Activated CD4-positive, alpha-beta T cell treated with anti-CD3 and anti-CD28 coated beads, Interleukin-2, Interleukin-4, amounts not matched to agents 100 ng/mL and 50 ng/mL, durations not matched to agents 16 hours and 8 hours (primary cell): ENCODE results near the gene MAPKBP1.
A peak's percentile ranks its signal among the peaks of the same experiment; 100 is the strongest.

ENCODE experiments used
- DNase-seq: peaks from one replicate; pipeline ENCODE4 v3.0.0-alpha.2; 2020; ENCODE audit warnings: low spot score

Gene MAPKBP1

GRCh38 chr15:41809526-41810220 is 35.4 kb downstream of the MAPKBP1 start:
- DNase-seq, result no peak

- no peak for DNase-seq
Measured at GRCh38 chr15:41810651-41811431, 36.6 kb downstream of the MAPKBP1 start.

GRCh38 chr15:41811432-41812195 is 37.3 kb downstream of the MAPKBP1 start:
- DNase-seq, result peak; percentile 70

- DNase-seq, result no peak
Measured at GRCh38 chr15:41812820-41813375, 38.6 kb downstream of the MAPKBP1 start.

GRCh38 chr15:41813426-41813825 is 39.1 kb downstream of the MAPKBP1 start:
- no peak for DNase-seq

- DNase-seq, result no peak
Measured at GRCh38 chr15:41814534-41814933, 40.2 kb downstream of the MAPKBP1 start.

GRCh38 chr15:41816788-41817187 is 42.5 kb downstream of the MAPKBP1 start:
- no peak for DNase-seq

- DNase-seq, result no peak
Measured at GRCh38 chr15:41817327-41817726, 43.0 kb downstream of the MAPKBP1 start.

GRCh38 chr15:41817781-41818180 is 43.5 kb downstream of the MAPKBP1 start:
- no peak for DNase-seq

- DNase-seq, result no peak
Measured at GRCh38 chr15:41819455-41820050, 45.3 kb downstream of the MAPKBP1 start.

- no peak for DNase-seq
Measured at GRCh38 chr15:41820791-41821423, 46.6 kb downstream of the MAPKBP1 start.

- no peak for DNase-seq
Measured at GRCh38 chr15:41821831-41822230, 47.5 kb downstream of the MAPKBP1 start.

GRCh38 chr15:41822471-41822870 is 48.2 kb downstream of the MAPKBP1 start:
- no peak for DNase-seq

GRCh38 chr15:41822957-41823356 is 48.7 kb downstream of the MAPKBP1 start:
- DNase-seq, result no peak

GRCh38 chr15:41823502-41823901 is 49.2 kb downstream of the MAPKBP1 start:
- DNase-seq, result no peak

GRCh38 chr15:41824062-41824745 is 49.9 kb downstream of the MAPKBP1 start:
- DNase-seq, result no peak

- no peak for DNase-seq
Measured at GRCh38 chr15:41825145-41825544, 50.9 kb downstream of the MAPKBP1 start.

- no peak for DNase-seq
Measured at GRCh38 chr15:41825572-41826535, 51.6 kb downstream of the MAPKBP1 start.

GRCh38 chr15:41827290-41827879 is 53.1 kb downstream of the MAPKBP1 start:
- DNase-seq, result no peak
